Chondrocyte (in vitro differentiated cells): ENCODE results near the gene NR3C2. TPM values are rescaled to one million over a fixed set of nuclear protein-coding genes. Genes with fewer than 3 reads are reported as not detected.

Experiments
- DNase-seq: peaks from one replicate; pipeline ENCODE4 v3.0.0; 2021; ENCODE audit warnings: mixed read lengths, low spot score
- H3K27ac Mint-ChIP-seq: one replicate; pipeline ENCODE4 v1.8.0; 2021; ENCODE audit warnings: mild to moderate bottlenecking, moderate library complexity, mixed read lengths; ENCODE audit not compliant: unreplicated experiment
- H3K27me3 Mint-ChIP-seq: 2 replicates; pipeline ENCODE4 v1.8.0; 2021; ENCODE audit warnings: low read depth, mixed read lengths
- H3K36me3 Mint-ChIP-seq: 2 replicates; pipeline ENCODE4 v1.8.0; 2021; ENCODE audit warnings: low read depth, mixed read lengths
- H3K4me1 Mint-ChIP-seq: 2 replicates; pipeline ENCODE4 v1.8.0; 2021; ENCODE audit warnings: low read depth, mild to moderate bottlenecking, mixed read lengths
- H3K4me3 Mint-ChIP-seq: one replicate; pipeline ENCODE4 v1.8.0; 2021; ENCODE audit warnings: mild to moderate bottlenecking, moderate library complexity, mixed read lengths; ENCODE audit not compliant: unreplicated experiment
- H3K9me3 Mint-ChIP-seq: 2 replicates; pipeline ENCODE4 v1.8.0; 2021; ENCODE audit warnings: low read depth, mixed read lengths
- total RNA-seq: library from RNA; stranded (reverse); gene quantifications from 3 replicates; pipeline ENCODE4 v1.2.1, GENCODE V29; 2021
- TF ChIP-seq, protein P1 (sequence below): fragments of 200-600 bp; sonication (generic); IDR thresholded peaks from 2 replicates; pipeline ENCODE4 v1.5.0; 2021; ENCODE audit warnings: antibody characterized with exemption, mild to moderate bottlenecking, moderate library complexity

Gene NR3C2
- total RNA-seq, 1 donor from 2014 or later, result 0.20 TPM

DNA sequence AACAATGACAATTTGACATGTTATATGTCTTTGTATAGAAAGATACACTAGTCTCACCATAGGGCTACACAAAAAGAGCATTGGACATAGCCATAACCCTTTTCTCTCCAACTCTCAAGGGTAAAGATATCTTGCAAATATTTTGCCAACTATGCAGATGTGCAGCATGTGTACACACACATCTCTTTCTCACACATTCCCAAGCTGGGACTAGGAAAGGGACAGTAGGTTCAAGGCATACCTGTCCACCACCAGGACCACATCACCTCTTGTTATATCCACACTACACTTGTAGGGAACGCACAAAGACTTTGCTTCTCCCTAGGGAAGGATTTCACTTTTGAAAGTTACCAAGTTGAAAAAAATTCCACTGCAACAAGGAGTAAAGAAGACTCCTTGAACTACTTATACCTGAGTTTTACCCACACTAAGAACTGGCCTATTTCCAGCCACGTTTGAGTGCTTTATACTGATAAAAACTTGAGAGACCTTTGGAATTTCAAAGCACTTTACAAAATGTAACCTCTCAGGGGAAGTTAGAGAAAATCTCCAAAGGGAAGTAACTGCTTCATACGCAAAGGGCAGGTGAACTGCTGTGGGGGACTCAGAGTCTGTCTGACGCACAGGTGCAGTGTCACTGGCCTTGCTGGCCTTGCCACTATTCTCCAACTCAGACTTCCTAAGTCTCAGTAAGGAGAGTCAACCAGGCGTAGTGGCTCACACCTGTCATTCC lies 36.9 kb downstream of the NR3C2 start:
- no peaks in the 10 kb centered on the region for H3K9me3 Mint-ChIP-seq
- no peak for DNase-seq

DNA sequence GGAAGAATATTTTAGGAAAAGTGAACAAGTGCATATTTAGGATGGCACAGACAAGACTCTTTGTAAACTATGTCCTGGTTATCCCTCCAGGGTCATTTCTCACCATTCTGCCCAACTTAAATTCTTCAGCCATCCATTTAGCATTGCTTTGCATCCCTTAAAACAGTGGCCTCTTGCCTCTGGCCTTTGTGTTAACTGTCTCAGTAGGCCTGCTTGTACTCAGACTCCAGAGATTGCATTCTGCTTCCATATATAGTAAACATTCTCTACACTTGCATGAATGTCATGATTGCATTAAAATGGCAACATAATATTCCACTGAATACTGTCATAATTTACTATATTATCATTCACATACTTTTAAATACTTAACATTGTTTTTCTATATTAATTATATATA lies 43.2 kb downstream of the NR3C2 start:
- H3K4me1 Mint-ChIP-seq, result no peaks in the 10 kb centered on the region
- TF ChIP-seq, protein P1, sequence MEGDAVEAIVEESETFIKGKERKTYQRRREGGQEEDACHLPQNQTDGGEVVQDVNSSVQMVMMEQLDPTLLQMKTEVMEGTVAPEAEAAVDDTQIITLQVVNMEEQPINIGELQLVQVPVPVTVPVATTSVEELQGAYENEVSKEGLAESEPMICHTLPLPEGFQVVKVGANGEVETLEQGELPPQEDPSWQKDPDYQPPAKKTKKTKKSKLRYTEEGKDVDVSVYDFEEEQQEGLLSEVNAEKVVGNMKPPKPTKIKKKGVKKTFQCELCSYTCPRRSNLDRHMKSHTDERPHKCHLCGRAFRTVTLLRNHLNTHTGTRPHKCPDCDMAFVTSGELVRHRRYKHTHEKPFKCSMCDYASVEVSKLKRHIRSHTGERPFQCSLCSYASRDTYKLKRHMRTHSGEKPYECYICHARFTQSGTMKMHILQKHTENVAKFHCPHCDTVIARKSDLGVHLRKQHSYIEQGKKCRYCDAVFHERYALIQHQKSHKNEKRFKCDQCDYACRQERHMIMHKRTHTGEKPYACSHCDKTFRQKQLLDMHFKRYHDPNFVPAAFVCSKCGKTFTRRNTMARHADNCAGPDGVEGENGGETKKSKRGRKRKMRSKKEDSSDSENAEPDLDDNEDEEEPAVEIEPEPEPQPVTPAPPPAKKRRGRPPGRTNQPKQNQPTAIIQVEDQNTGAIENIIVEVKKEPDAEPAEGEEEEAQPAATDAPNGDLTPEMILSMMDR, result no peak
- H3K9me3 Mint-ChIP-seq, result no peaks in the 10 kb centered on the region
- no peak overlapping the region for H3K27ac Mint-ChIP-seq
- H3K36me3 Mint-ChIP-seq, result no peaks in the 10 kb centered on the region
- H3K27me3 Mint-ChIP-seq, result peaks cover 4% of the 10 kb centered on the region
- DNase-seq, result no peak
- H3K4me3 Mint-ChIP-seq, result no peak overlapping the region

More for the DNA sequence above, 36.9 kb downstream of the NR3C2 start:
- no peak overlapping the region for H3K4me3 Mint-ChIP-seq
- no peaks in the 10 kb centered on the region for H3K4me1 Mint-ChIP-seq
- peaks cover 11% of the 10 kb centered on the region for H3K27me3 Mint-ChIP-seq
- no peaks in the 10 kb centered on the region for H3K36me3 Mint-ChIP-seq
- H3K27ac Mint-ChIP-seq, result no peak overlapping the region
- TF ChIP-seq, protein P1, result no peak

DNA sequence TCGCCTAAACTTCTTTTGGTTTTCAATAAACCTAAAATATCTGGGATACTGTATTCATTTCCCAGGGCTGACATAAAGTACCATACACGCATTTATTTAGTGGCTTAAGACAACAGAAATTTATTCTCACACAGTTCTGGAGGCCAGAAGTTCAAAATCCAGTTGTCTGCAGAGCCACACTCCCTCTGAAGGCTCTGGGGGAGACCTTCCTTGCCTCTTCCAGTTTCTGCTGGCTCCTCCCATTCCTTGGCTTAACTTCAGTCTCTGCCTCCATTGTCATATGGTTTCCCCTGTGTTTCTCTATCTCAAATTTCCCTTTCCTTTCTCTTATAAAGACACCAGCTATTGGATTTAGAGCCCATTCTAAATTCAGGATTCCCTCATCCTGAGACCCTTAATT lies 44.4 kb downstream of the NR3C2 start:
- no peaks in the 10 kb centered on the region for H3K9me3 Mint-ChIP-seq
- H3K4me1 Mint-ChIP-seq, result no peaks in the 10 kb centered on the region
- no peak overlapping the region for H3K27ac Mint-ChIP-seq
- TF ChIP-seq, protein P1, result no peak
- H3K36me3 Mint-ChIP-seq, result no peaks in the 10 kb centered on the region
- no peak overlapping the region for H3K4me3 Mint-ChIP-seq
- peaks cover 3% of the 10 kb centered on the region for H3K27me3 Mint-ChIP-seq
- DNase-seq, result no peak

DNA sequence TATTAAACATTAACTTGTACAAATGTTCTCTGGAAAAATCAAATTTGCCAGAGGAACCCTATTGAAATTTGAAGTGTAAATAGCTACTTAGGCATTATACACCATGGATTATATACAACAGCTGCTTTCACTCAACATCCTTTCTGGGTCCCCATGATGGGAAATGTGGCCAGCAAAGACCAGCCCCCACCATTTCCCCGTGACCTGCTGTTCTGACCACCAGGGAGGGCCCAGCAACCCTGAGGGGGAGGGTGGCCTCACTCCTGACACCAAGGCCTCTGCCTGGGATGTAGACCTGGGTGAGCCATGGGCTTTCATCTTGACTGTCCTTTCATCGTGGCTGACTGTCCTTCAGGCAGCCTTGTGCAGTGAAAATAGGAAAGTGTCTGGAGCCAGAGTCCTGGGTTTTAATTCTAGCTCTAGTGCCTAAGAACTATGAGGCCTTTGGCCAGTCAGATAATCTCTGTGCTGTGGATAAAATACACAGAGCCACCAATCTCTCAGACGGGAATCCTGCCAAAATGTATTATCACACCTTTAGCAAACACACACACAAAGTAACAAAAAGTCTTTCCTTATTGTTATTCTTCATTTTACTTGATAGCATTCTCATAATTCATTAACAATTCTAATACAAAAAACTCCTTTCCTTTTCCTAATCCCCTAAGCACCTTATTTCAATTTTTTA lies 45.1 kb downstream of the NR3C2 start:
- no peak for DNase-seq

DNA sequence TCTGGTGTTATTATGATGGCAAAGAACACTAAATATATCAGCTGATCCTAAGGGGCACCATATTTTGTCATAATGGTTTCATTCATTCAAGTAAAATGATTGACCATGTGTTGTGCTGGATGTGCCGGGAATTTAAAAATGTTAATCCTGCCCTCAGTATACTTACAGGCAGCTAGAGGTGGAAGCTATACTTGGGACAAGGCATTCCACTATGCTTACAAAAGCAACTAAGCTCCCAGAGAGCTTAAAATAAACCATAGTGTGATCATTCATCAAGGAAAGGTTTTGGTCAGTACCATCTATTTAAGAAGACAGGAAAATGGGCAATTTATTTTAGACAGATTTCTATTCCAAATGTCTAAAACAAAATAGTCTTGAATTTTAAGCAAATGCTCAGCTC lies 46.4 kb downstream of the NR3C2 start:
- H3K27ac Mint-ChIP-seq, result no peak overlapping the region
- peaks cover 3% of the 10 kb centered on the region for H3K27me3 Mint-ChIP-seq
- H3K36me3 Mint-ChIP-seq, result no peaks in the 10 kb centered on the region
- no peak for DNase-seq
- H3K9me3 Mint-ChIP-seq, result no peaks in the 10 kb centered on the region
- TF ChIP-seq, protein P1, result no peak
- H3K4me1 Mint-ChIP-seq, result no peaks in the 10 kb centered on the region
- no peak overlapping the region for H3K4me3 Mint-ChIP-seq

More for the DNA sequence above, 45.1 kb downstream of the NR3C2 start:
- Mint-ChIP-seq H3K9me3 (no peaks in the 10 kb centered on the region), H3K27ac (no peak overlapping the region), H3K36me3 (no peaks in the 10 kb centered on the region), H3K4me1 (no peaks in the 10 kb centered on the region), H3K27me3 (peaks cover 3% of the 10 kb centered on the region), H3K4me3 (no peak overlapping the region)
- TF ChIP-seq, protein P1, result no peak
